ENCODE results near the gene HNRNPA0. TPM values are rescaled to one million over a fixed set of nuclear protein-coding genes. Genes with fewer than 3 reads are reported as not detected.

The HNRNPA0 gene
- polyA plus RNA-seq, 3 donors = 8.3 to 15.5 (median 10.8) TPM

DNA sequence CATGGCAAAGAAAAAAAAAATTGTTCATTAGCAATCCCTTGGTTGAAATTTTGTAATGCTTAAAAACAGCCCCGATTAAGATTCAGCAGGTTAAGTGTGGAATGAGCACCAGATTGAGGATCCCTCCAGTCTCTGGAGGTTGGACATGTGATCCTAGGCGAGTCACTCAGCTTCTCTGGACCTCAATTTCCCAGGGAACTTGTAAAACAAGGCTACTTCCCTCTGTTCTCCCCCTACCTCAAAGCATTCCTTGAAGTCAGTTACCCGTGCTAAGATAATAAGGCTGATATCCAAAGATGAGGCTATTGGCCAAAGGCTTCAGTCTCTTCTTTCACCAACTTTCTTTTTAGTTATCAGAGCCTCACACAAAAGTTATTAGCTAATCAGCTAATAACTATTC, 21.2 kb downstream of the HNRNPA0 start:
- DNase-seq = no peak
- H3K36me3 Mint-ChIP-seq = no peaks in the 10 kb centered on the region
- H3K4me3 ChIP-seq (replicated peaks in 1 of 3; ENCODE audit: low read depth in 2 of 3, low read length in 3 of 3) = no peak overlapping the region
- peaks cover 0 to 4% (median 3%) of the 10 kb centered on the region in 3 donors for H3K27me3 Mint-ChIP-seq (ENCODE audit: low read depth in 3 of 3)
- peaks cover 0 to 2% (median 0%) of the 10 kb centered on the region in 7 donors for H3K9me3 Mint-ChIP-seq
- intact Hi-C loops (cut with micrococcal nuclease) = no loop called here
- H3K9me3 ChIP-seq (replicated peaks in 1 of 2; ENCODE audit: control insufficient read depth in 1 of 2, insufficient read depth in 1 of 2, low read length in 2 of 2) = no peaks in the 10 kb centered on the region
- H3K27ac Mint-ChIP-seq = no peak overlapping the region
- H3K27me3 ChIP-seq (ENCODE audit: control insufficient read depth in 2 of 2, insufficient read depth in 2 of 2, low read length in 2 of 2) = peaks cover 0 to 2% of the 10 kb centered on the region in 2 donors
- H2AFZ ChIP-seq (ENCODE audit: insufficient read depth, low read depth, low read length, poor library complexity, severe bottlenecking) = no peak overlapping the region
- no peak overlapping the region for H3K4me2 ChIP-seq (replicated peaks; ENCODE audit: extremely low read depth, low read length, poor library complexity, severe bottlenecking)
- 93% methylated on average over 2 of the region's 3 CpGs for WGBS (ENCODE audit: insufficient coverage)
- H3K9ac ChIP-seq (ENCODE audit: insufficient read depth, low read length, poor library complexity, severe bottlenecking) = no peak overlapping the region
- H3K4me3 Mint-ChIP-seq = no peak overlapping the region
- H3K4me1 ChIP-seq (ENCODE audit: control insufficient read depth in 1 of 2, insufficient read depth in 2 of 2, low read length in 2 of 2) = peaks cover 16 to 25% of the 10 kb centered on the region in 2 donors
- no peak overlapping the region for H3K27ac ChIP-seq (ENCODE audit: low read depth in 1 of 2, low read length in 2 of 2)
- no peaks in the 10 kb centered on the region for H3K79me2 ChIP-seq (ENCODE audit: insufficient read depth, low read length)
- TF ChIP-seq, protein P1, sequence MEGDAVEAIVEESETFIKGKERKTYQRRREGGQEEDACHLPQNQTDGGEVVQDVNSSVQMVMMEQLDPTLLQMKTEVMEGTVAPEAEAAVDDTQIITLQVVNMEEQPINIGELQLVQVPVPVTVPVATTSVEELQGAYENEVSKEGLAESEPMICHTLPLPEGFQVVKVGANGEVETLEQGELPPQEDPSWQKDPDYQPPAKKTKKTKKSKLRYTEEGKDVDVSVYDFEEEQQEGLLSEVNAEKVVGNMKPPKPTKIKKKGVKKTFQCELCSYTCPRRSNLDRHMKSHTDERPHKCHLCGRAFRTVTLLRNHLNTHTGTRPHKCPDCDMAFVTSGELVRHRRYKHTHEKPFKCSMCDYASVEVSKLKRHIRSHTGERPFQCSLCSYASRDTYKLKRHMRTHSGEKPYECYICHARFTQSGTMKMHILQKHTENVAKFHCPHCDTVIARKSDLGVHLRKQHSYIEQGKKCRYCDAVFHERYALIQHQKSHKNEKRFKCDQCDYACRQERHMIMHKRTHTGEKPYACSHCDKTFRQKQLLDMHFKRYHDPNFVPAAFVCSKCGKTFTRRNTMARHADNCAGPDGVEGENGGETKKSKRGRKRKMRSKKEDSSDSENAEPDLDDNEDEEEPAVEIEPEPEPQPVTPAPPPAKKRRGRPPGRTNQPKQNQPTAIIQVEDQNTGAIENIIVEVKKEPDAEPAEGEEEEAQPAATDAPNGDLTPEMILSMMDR (IDR thresholded peaks at IDR 0.05) = no peak
- no peaks in the 10 kb centered on the region for H4K20me1 ChIP-seq (ENCODE audit: insufficient read depth, low read length)
- H3K4me1 Mint-ChIP-seq = no peaks in the 10 kb centered on the region
- no peaks in the 10 kb centered on the region for H3K36me3 ChIP-seq (replicated peaks in 1 of 2; ENCODE audit: control insufficient read depth in 1 of 2, insufficient read depth in 2 of 2, low read length in 2 of 2)

DNA sequence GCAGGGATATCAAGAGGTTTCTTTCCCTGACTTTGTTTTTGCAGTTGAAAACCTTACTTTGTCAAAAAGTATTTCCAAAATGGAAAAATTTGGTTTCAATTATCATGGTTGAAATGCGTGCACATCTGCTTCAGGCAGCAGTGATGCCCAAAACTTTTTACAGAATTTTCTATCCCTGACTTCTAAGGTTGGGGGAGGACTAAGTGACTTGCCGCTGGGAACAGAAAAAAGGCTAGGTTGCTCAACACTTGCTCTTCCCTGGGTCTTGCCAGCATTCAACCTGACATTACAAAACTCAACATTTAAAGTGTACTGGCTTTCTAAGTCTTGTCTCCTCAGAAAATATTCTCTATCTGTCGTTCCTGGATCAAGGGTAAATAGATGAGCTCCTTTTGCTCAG, 23.0 kb downstream of the HNRNPA0 start:
- Histone ChIP-seq H4K20me1 (ENCODE audit: insufficient read depth, low read length) (no peaks in the 10 kb centered on the region), H3K4me1 (ENCODE audit: control insufficient read depth in 1 of 2, insufficient read depth in 2 of 2, low read length in 2 of 2) (peaks cover 16 to 18% of the 10 kb centered on the region in 2 donors), H3K27ac (ENCODE audit: low read depth in 1 of 2, low read length in 2 of 2) (no peak overlapping the region), H3K9ac (ENCODE audit: insufficient read depth, low read length, poor library complexity, severe bottlenecking) (no peak overlapping the region), H3K4me3 (replicated peaks in 1 of 3; ENCODE audit: low read depth in 2 of 3, low read length in 3 of 3) (no peak overlapping the region), H3K4me2 (replicated peaks; ENCODE audit: extremely low read depth, low read length, poor library complexity, severe bottlenecking) (no peak overlapping the region), H2AFZ (ENCODE audit: insufficient read depth, low read depth, low read length, poor library complexity, severe bottlenecking) (no peak overlapping the region), H3K27me3 (ENCODE audit: control insufficient read depth in 2 of 2, insufficient read depth in 2 of 2, low read length in 2 of 2) (peaks cover 0 to 2% of the 10 kb centered on the region in 2 donors), H3K9me3 (replicated peaks in 1 of 2; ENCODE audit: control insufficient read depth in 1 of 2, insufficient read depth in 1 of 2, low read length in 2 of 2) (no peaks in the 10 kb centered on the region), H3K36me3 (replicated peaks in 1 of 2; ENCODE audit: control insufficient read depth in 1 of 2, insufficient read depth in 2 of 2, low read length in 2 of 2) (no peaks in the 10 kb centered on the region), H3K79me2 (ENCODE audit: insufficient read depth, low read length) (no peaks in the 10 kb centered on the region)
- WGBS (ENCODE audit: insufficient coverage) = 100% methylated on average over 1 of the region's 3 CpGs
- Mint-ChIP-seq H3K4me3 (no peak overlapping the region), H3K27me3 (ENCODE audit: low read depth in 3 of 3) (peaks cover 0 to 4% (median 3%) of the 10 kb centered on the region in 3 donors), H3K36me3 (no peaks in the 10 kb centered on the region), H3K4me1 (no peaks in the 10 kb centered on the region), H3K27ac (no peak overlapping the region), H3K9me3 (no peaks in the 10 kb centered on the region)
- TF ChIP-seq, protein P1 (IDR thresholded peaks at IDR 0.05) = no peak
- intact Hi-C loops (cut with micrococcal nuclease) = no loop called here
- no peak for DNase-seq

Measured in CD14-positive monocyte (primary cell).